GM18507 (cell line): ENCODE measurements around the gene CIC.
"Not testable (repeated sequence)": the region's sequence is repeated elsewhere in the genome, so short reads cannot be mapped to it uniquely, and the experiment has no call there.

Experiments
- DNase-seq: peaks from one replicate; pipeline ENCODE4 v3.0.0; 2011; ENCODE audit warnings: low read depth; ENCODE audit not compliant: insufficient read length; ENCODE audit errors: extremely low spot score
- FAIRE-seq: peaks from 2 replicates; lab custom pipeline; 2011; peaks lifted over from hg19 to GRCh38; lab: Jason Lieb, UNC

The CIC gene

GRCh38 chr19:42254089-42254849 lies 14.8 kb upstream of the CIC start:
- FAIRE-seq (peak; percentile 53), DNase-seq (no peak)

- DNase-seq: peak; percentile 96
- FAIRE-seq: peak; percentile 93
Observed at GRCh38 chr19:42254850-42255765, 13.9 kb upstream of the CIC start, which contains the start of gene ERF. Gene ERF, minus strand, starts transcription at chr19:42255128. Its CDS starts 129 bp downstream, at chr19:42254999.

- FAIRE-seq: no peak
- no peak for DNase-seq
Observed at GRCh38 chr19:42255766-42256745, 13.0 kb upstream of the CIC start.

- not testable (repeated sequence) for DNase-seq, FAIRE-seq
Observed at GRCh38 chr19:42257842-42258241, 11.2 kb upstream of the CIC start.

- no peak for FAIRE-seq
Observed at GRCh38 chr19:42261763-42262162, 7.3 kb upstream of the CIC start.

GRCh38 chr19:42266105-42266504 lies 2.9 kb upstream of the CIC start:
- DNase-seq, FAIRE-seq: not testable (repeated sequence)

More at GRCh38 chr19:42261763-42262162, 7.3 kb upstream of the CIC start:
- DNase-seq: no peak

- not testable (repeated sequence) for DNase-seq, FAIRE-seq
Observed at GRCh38 chr19:42266928-42267603, 2.0 kb upstream of the CIC start.

GRCh38 chr19:42267644-42268141 lies 1.4 kb upstream of the CIC start:
- DNase-seq (no peak), FAIRE-seq (no peak)

GRCh38 chr19:42268142-42268703 lies 829 bp upstream of the CIC start:
- FAIRE-seq (no peak), DNase-seq (peak; percentile 82)

GRCh38 chr19:42269478-42270345 lies 660 bp downstream of the CIC start:
- DNase-seq (no peak), FAIRE-seq (no peak)

GRCh38 chr19:42270346-42271044 lies 1.4 kb downstream of the CIC start:
- DNase-seq (no peak), FAIRE-seq (peak; percentile 90)

- no peak for FAIRE-seq
Observed at GRCh38 chr19:42271045-42271419, 2.0 kb downstream of the CIC start.

GRCh38 chr19:42271861-42272534 lies 2.9 kb downstream of the CIC start:
- FAIRE-seq: no peak
- DNase-seq: no peak

More at GRCh38 chr19:42271045-42271419, 2.0 kb downstream of the CIC start:
- DNase-seq: no peak

GRCh38 chr19:42272535-42272897 lies 3.5 kb downstream of the CIC start:
- no peak for FAIRE-seq
- DNase-seq: no peak

GRCh38 chr19:42272989-42273406 lies 3.9 kb downstream of the CIC start:
- FAIRE-seq (no peak), DNase-seq (no peak)

GRCh38 chr19:42273407-42274064 lies 4.5 kb downstream of the CIC start:
- FAIRE-seq (no peak), DNase-seq (no peak)
